Iris pigment epithelial cell (primary cell): ENCODE measurements around the gene AP2M1.
A peak's percentile ranks its signal among the peaks of the same experiment; 100 is the strongest.

Experiments used
- DNase-seq: peaks from one replicate; pipeline ENCODE4 v3.0.0-alpha.2; 2011; ENCODE audit warnings: low read depth

AP2M1 gene

GRCh38 chr3:184228376-184229137 is 53.9 kb downstream of the AP2M1 start:
- no peak for DNase-seq

DNA sequence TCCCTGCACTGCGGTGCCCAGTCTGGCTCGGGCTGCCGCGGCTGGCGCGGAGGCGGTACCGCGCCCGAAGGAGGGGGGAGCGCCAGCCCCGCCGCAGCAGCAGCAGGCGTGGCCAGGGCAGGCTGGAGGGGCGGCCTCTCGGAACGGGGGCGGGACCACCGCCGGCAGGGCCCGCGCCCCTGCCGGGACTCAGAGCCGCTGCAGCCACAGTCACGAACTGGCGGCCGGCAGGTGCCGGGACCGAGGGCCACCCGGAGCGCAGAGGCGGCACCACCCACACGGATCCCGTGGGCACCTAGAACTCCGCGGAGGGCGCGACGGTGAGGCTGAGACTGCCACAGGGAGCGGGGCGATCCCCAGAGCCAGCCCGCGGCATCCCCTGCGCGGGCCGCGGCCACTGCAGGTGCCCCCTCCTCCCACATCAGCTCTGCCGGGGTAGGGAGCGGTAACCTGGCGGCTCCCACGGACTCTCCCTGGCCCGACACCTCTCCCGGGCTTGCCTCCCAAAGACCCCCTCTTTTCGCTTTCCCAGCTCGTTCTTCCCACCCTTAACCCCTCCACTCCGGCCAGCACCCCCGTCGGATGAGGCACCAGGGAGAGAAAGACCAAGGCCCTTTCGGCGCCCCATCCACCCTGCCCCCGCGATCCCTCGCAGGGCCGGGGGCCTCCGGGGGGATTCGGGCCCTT is 54.9 kb downstream of the AP2M1 start, which contains the start of gene VWA5B2:
VWA5B2 (plus strand) TSS at position 192 of the 687 bp plus-strand sequence. CDS start 944 bp downstream, outside the sequence.
- peak; percentile 13 for DNase-seq

- DNase-seq = no peak
These were observed 55.5 kb downstream of the AP2M1 start for GRCh38 chr3:184230081-184230602.

- DNase-seq = no peak
These were observed 56.2 kb downstream of the AP2M1 start for GRCh38 chr3:184230603-184231528.

DNA sequence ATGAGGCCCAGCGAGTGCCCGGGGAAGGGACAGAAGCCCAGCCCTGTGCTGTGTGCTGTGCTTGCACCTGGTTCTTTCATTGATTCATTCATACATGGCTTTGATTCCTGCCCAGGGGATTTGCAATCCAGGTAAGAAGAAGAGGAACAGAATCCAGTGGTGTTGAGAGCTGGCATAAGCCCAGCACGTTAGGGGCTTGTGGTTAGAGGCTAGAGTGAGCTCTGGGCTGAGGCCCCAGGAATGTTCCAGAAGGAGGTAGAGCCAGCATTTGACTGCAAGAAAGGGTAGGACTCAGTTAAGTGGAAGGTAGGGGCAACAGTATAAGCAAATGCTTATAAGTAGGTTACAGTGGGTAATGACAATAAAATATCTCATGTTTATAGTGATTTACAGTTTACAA is 57.0 kb downstream of the AP2M1 start:
- DNase-seq = no peak

- no peak for DNase-seq
These were observed 58.6 kb downstream of the AP2M1 start for GRCh38 chr3:184233127-184233843.
